IPS-NIHi7 (cell line): Measurements from ENCODE around the gene KCNC1.

ENCODE experiments used
- DNase-seq: peaks from one replicate; pipeline ENCODE4 v3.0.0; 2012; ENCODE audit warnings: mixed read lengths; ENCODE audit errors: extremely low spot score

The KCNC1 gene

DNA sequence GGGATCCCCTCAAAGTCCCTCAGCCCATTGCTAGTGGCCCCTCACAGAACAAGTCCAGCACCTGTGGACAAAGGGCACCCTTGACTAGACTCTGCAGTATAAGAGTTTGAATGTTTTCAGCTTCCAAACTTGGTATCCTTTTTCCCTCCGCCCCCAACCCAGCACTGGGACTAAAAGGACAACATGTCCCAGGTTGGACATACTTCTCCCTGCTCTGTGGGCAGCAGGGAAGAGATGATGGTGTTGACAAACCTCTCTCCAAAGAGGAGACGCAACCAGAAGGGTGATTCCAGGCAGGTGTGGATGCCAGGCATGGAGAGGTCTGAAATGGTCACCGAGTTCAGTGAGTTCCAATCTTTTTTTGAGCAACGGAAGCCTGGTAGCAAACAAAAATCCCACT is 19.7 kb upstream of the KCNC1 start:
- DNase-seq: no peak

- no peak for DNase-seq
Measured at GRCh38 chr11:17716807-17717206, 17.8 kb upstream of the KCNC1 start.

GRCh38 chr11:17718015-17718414 is 16.6 kb upstream of the KCNC1 start:
- no peak for DNase-seq

DNA sequence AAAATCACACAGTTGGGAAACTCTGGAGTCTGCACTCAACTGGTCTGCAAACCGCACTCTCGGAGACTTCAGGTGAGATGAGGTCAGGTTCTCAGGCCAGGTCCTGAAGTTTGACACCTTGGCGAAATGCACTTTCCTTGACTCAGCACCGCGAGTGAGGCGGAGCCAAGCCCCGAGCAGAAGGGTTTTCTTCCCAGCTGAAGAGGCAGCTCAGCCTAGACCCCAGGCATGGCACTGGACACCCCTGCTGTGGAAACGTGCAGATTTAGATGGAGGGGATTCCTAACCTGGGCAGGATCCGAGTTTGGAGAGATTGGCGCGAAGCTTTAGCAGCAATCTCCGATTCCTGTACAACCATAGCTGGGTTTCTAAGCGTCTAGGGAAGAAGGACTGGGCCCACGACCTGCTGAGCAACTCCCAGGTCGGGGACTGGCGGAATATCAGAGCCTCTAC is 16.0 kb upstream of the KCNC1 start:
- no peak for DNase-seq

DNA sequence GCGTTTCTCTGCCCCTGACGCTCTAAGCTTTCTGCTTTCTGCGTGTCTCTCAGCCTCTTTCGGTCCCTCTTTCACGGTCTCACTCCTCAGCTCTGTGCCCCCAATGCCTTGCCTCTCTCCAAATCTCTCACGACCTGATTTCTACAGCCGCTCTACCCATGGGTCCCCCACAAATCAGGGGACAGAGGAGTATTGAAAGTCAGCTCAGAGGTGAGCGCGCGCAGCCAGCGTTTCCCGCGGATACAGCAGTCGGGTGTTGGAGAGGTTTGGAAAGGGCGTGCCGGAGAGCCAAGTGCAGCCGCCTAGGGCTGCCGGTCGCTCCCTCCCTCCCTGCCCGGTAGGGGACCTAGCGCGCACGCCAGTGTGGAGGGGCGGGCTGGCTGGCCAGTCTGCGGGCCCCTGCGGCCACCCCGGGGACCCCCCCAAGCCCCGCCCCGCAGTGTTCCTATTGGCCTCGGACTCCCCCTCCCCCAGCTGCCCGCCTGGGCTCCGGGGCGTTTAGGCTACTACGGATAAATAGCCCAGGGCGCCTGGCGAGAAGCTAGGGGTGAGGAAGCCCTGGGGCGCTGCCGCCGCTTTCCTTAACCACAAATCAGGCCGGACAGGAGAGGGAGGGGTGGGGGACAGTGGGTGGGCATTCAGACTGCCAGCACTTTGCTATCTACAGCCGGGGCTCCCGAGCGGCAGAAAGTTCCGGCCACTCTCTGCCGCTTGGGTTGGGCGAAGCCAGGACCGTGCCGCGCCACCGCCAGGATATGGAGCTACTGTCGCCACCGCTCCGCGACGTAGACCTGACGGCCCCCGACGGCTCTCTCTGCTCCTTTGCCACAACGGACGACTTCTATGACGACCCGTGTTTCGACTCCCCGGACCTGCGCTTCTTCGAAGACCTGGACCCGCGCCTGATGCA is 15.3 kb upstream of the KCNC1 start, which contains the start of gene MYOD1:
Gene MYOD1, plus strand, starts transcription at position 544 of the 910 bp plus-strand sequence. Its CDS starts 212 bp downstream, at position 756.
- DNase-seq: peak; percentile 65

DNA sequence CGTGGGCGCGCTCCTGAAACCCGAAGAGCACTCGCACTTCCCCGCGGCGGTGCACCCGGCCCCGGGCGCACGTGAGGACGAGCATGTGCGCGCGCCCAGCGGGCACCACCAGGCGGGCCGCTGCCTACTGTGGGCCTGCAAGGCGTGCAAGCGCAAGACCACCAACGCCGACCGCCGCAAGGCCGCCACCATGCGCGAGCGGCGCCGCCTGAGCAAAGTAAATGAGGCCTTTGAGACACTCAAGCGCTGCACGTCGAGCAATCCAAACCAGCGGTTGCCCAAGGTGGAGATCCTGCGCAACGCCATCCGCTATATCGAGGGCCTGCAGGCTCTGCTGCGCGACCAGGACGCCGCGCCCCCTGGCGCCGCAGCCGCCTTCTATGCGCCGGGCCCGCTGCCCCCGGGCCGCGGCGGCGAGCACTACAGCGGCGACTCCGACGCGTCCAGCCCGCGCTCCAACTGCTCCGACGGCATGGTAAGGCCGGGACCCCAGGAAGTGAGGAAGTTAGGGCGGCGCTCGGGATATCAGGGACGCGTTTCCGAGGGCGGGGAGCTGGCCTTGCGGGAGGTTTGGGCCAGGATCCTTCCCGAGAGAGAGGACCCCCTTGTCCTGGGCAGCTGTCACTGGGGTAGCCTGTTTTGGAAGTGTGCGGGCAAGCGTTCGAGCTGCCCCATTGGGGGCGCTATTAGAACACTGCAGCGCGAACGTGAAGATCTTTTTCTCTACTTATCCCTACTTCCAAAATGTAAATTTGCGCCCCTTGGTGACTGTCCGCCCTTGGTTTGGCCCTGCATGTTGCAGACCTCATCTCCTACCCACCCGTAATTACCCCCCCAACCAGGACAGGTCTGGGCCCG is 14.4 kb upstream of the KCNC1 start:
- peak; percentile 73 for DNase-seq

- DNase-seq: peak; percentile 36
Measured at GRCh38 chr11:17720796-17721171, 13.8 kb upstream of the KCNC1 start.

DNA sequence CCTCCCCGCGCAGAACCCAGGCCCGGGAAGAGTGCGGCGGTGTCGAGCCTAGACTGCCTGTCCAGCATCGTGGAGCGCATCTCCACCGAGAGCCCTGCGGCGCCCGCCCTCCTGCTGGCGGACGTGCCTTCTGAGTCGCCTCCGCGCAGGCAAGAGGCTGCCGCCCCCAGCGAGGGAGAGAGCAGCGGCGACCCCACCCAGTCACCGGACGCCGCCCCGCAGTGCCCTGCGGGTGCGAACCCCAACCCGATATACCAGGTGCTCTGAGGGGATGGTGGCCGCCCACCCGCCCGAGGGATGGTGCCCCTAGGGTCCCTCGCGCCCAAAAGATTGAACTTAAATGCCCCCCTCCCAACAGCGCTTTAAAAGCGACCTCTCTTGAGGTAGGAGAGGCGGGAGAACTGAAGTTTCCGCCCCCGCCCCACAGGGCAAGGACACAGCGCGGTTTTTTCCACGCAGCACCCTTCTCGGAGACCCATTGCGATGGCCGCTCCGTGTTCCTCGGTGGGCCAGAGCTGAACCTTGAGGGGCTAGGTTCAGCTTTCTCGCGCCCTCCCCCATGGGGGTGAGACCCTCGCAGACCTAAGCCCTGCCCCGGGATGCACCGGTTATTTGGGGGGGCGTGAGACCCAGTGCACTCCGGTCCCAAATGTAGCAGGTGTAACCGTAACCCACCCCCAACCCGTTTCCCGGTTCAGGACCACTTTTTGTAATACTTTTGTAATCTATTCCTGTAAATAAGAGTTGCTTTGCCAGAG is 13.2 kb upstream of the KCNC1 start:
- no peak for DNase-seq

GRCh38 chr11:17722000-17722643 is 12.5 kb upstream of the KCNC1 start:
- peak; percentile 70 for DNase-seq

GRCh38 chr11:17724020-17724908 is 10.3 kb upstream of the KCNC1 start:
- no peak for DNase-seq

GRCh38 chr11:17725174-17725573 is 9.4 kb upstream of the KCNC1 start:
- no peak for DNase-seq

DNA sequence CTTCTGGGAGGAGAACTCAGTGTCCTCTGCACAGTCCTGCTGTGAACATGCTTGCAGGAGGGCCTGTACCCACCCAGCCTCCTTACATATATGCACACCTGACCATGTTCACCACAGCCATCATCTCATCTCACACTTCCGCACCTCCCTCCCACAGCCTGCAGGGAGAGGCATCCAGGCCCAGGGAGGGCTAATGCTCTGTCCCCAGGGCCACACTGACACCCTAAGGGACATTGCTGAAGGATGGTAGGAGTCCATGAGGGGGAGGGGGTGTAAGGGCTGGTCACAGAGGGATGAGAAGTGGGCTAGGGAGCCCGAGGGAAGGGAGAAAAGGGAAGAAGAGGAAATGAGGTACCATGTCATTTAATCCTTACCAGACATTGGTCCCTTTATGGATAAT is 4.4 kb upstream of the KCNC1 start:
- DNase-seq: no peak

- DNase-seq: peak; percentile 89
Measured at GRCh38 chr11:17730608-17731462, 3.7 kb upstream of the KCNC1 start.

DNA sequence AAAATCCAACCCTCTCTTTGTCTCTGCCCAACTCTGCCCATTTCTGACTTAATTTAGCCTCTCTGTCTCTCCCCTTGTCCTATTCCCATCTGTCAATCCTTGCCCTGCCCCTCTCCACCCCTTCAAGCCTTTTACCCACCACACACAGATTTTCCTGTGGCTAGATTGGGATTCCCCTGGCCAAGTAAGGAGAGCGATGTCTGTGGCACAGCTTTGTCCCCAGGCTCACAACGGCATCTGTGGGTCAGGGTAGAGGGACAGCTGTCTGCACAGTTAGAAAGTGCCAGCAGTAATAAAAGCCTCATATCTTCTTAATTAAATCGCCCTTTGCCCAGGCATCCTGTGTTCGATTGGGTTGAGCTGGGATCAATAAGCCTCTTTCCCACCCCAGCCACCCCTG is 1.3 kb upstream of the KCNC1 start:
- no peak for DNase-seq

DNA sequence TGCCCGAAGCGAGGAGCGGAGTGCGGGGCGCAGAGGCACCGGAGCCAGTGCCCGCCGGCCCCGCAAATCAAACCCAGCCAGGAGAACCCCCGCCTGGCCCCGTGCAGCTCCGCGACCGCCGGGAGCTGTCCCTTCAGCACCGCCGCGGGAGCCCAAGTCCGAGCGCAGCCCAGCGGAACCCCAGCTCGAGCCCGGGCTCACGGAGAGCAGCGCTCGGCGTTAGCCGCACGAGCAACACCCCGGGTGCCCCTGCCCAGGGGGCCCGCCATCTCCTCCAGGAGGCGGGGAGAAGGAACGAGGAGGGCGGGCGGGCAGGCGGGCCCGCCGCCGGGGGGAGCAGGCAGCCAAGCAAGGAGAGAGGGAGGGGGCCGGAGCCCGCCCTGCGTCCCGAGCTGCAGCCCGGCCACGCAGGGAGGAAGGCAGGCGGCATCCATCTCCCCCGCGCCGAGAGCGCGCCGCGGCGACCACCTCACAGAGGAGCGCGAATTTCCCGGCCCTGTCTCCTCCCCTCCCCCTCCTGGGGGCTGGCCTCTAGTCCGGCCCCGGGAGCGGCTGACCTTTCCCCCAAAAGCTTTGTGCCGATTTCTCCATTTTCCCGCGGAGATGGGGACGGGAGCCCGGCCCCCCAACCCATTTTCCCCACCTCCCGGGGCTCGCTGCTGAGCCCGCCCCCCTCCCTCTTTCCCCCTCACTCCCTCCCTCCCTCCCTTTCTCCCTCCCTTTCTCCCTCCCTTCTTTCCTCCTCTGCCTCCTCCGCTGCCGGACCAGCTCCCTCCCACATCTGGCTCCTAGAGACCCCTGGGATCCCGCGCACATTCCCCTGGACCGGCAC is 621 bp downstream of the KCNC1 start:
- peak; percentile 83 for DNase-seq

- DNase-seq: peak; percentile 44
Measured at GRCh38 chr11:17735818-17736578, 1.4 kb downstream of the KCNC1 start.

- no peak for DNase-seq
Measured at GRCh38 chr11:17736579-17736893, 2.0 kb downstream of the KCNC1 start.
